D721Med (cell line): ENCODE data around the gene C1orf174.

Experiments used
- DNase-seq: peaks from one replicate; pipeline ENCODE4 v3.0.0; 2011; ENCODE audit warnings: low spot score; ENCODE audit not compliant: insufficient read length
- FAIRE-seq: peaks from 2 replicates; lab custom pipeline; 2011; peaks lifted over from hg19 to GRCh38; lab: Jason Lieb, UNC
- CTCF ChIP-seq: IDR thresholded peaks from 2 replicates; pipeline ENCODE4 v1.5.1; 2012; ENCODE audit warnings: mild to moderate bottlenecking, control low read depth; ENCODE audit not compliant: insufficient read depth; ENCODE audit errors: missing control alignments

C1orf174 gene

DNA sequence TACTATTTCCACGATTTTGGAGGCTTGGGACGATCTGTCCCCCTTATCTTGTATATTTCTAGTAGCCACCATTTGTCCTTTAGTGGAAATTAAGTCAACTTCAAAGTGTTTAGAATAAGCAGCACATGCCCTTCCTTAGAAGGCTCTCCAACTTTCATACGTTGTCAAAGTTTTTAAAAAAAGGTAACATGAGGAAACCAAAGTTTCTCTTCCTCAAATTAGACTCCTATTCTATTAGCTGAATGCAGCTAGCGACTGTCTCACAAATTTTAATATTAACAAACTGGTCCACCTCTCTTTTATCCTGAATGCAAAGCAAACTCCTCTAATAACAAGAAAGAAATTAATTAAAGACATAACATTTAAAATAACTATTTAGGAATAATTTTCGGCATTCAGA, 6.9 kb downstream of the C1orf174 start:
- no peak for TF ChIP-seq CTCF
- no peak for DNase-seq
- FAIRE-seq: no peak

- DNase-seq (no peak), FAIRE-seq (no peak)
- TF ChIP-seq CTCF: no peak
Measured at GRCh38 chr1:3892748-3893147, 7.3 kb downstream of the C1orf174 start.

DNA sequence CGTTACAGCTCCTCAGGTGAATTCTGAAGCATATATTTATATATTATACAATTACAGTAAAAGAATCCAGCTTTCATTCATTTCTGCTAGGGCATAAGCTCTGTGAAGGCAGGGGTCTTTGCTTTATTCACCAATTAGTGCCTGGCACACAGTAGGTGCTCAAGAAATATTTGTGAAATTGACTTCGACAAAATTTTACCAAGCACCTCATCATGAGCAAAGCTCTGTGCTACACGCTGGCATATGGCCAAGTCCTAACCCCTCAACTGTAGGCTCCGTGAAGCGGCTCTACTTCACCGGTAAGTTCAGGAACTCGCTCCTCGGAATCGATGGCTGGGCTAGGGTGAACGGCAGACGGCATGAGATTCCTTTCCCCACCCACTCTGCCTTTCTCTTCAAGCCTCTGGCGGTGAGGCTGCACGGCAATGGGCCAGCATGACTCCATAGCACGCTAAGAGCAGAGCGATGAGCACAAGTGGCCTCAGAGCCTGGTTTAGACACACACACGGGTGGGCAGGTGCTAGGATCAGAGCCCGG, 8.7 kb downstream of the C1orf174 start:
- DNase-seq (no peak), FAIRE-seq (no peak)
- no peak for TF ChIP-seq CTCF

- no peak for TF ChIP-seq CTCF
- DNase-seq: no peak
- no peak for FAIRE-seq
Measured at GRCh38 chr1:3890389-3891328, 9.4 kb downstream of the C1orf174 start.

GRCh38 chr1:3889936-3890335, 10.1 kb downstream of the C1orf174 start:
- no peak for DNase-seq
- no peak for TF ChIP-seq CTCF
- no peak for FAIRE-seq

DNA sequence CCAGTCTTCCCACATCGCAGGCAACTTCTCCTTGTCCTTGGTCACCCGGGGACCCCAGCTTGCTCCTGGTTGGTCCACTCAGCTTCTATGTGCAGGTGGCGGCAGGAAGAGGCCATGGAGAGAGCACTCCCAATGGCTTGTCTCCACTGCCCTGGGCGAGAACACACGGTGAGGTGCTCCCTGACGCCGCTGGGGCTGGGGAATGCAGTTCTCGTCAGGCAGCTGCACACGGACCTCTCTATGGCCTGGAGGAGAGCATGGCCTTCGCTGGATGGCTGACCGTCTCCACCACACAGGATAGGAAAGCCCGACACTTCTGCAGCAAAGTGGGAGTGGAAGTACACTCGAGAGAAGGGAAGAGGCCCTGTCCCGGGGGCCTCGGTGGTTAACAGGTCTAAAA, 11.8 kb downstream of the C1orf174 start:
- TF ChIP-seq CTCF: no peak
- no peak for FAIRE-seq

GRCh38 chr1:3886691-3887090, 13.4 kb downstream of the C1orf174 start:
- no peak for FAIRE-seq
- DNase-seq: no peak
- no peak for TF ChIP-seq CTCF

More for the DNA sequence above, 11.8 kb downstream of the C1orf174 start:
- no peak for DNase-seq
